Peyer's patch (tissue), 4 donors: ENCODE measurements around the gene GRIN3B. TPM values are rescaled to one million over a fixed set of nuclear protein-coding genes. Genes with fewer than 3 reads are reported as not detected.

Experiments
- DNase-seq, 3 donors: peaks; one replicate each; pipeline ENCODE4 v3.0.0-alpha.2; 2017 to 2019
- H3K27ac ChIP-seq, 4 donors: fragments of 200-600 bp; sonication (generic); one replicate each; pipeline ENCODE4 v1.5.1; 2016 to 2019
- H3K27me3 ChIP-seq, 2 donors: fragments of 200-600 bp; sonication (generic); one replicate each; pipeline ENCODE4 v1.5.1; 2019
- H3K36me3 ChIP-seq, 3 donors: fragments of 200-600 bp; sonication (generic); one replicate each; pipeline ENCODE4 v1.5.1; 2016 to 2019
- H3K4me1 ChIP-seq, 4 donors: fragments of 200-600 bp; sonication (generic); one replicate each; pipeline ENCODE4 v1.5.1; 2016 to 2019
- H3K4me3 ChIP-seq, 4 donors: fragments of 200-600 bp; sonication (generic); 1 replicate in 3 of 4; 2 replicates in 1 of 4; pipeline ENCODE4 v1.5.1; 2016 to 2019; ENCODE audit warnings: mild to moderate bottlenecking in 1 of 4
- H3K9me3 ChIP-seq, 4 donors: fragments of 200-600 bp; sonication (generic); one replicate each; pipeline ENCODE4 v1.5.1; 2016 to 2019; ENCODE audit warnings: mild to moderate bottlenecking in 1 of 4
- CTCF ChIP-seq, 6 experiments: fragments of 450-650 bp in 4 of 6; fragments of 200-600 bp in 2 of 6; sonication (generic) in 1 of 6; IDR thresholded peaks; one replicate each; pipeline ENCODE4 v1.5.1; 2017 to 2019; ENCODE audit warnings: antibody characterized with exemption in 6 of 6, mild to moderate bottlenecking in 3 of 6, moderate library complexity in 1 of 6
- POLR2A ChIP-seq, 2 donors: fragments of 450-650 bp; IDR thresholded peaks; one replicate each; pipeline ENCODE4 v1.5.1; 2017; ENCODE audit warnings: antibody characterized with exemption in 2 of 2, mild to moderate bottlenecking in 2 of 2, moderate library complexity in 2 of 2
- total RNA-seq, 4 donors: library from RNA; depleted of rRNA; stranded (reverse); fragments of >200 nt; gene quantifications; one replicate each; pipeline ENCODE4 v1.1.0, GENCODE V29; 2016

GRIN3B gene
- total RNA-seq, 4 donors from 2014 or later: not detected

GRCh38 chr19:1000591-1001537, 645 bp downstream of the GRIN3B start:
- TF ChIP-seq POLR2A (IDR thresholded peaks at IDR 0.05) (no peak), CTCF (IDR thresholded peaks at IDR 0.05) (no peak)
- no peaks in the 10 kb centered on the region for H3K9me3 ChIP-seq
- H3K36me3 ChIP-seq: no peaks in the 10 kb centered on the region
- H3K4me3 ChIP-seq: peak overlapping the region in 3 of 4 donors; percentile 19 to 31 (median 27)
- no peak for DNase-seq
- peaks cover 0 to 34% of the 10 kb centered on the region in 2 donors for H3K27me3 ChIP-seq
- peaks cover 0 to 28% (median 15%) of the 10 kb centered on the region in 4 donors for H3K4me1 ChIP-seq
- no peak overlapping the region for H3K27ac ChIP-seq

GRCh38 chr19:1001538-1002166, 1.4 kb downstream of the GRIN3B start:
- TF ChIP-seq CTCF (IDR thresholded peaks at IDR 0.05) (peak; percentile 64 to 93 (median 86)), POLR2A (IDR thresholded peaks at IDR 0.05) (no peak)
- Histone ChIP-seq H3K27me3 (peaks cover 0 to 27% of the 10 kb centered on the region in 2 donors), H3K36me3 (no peaks in the 10 kb centered on the region), H3K27ac (no peak overlapping the region), H3K4me1 (peaks cover 0 to 20% (median 11%) of the 10 kb centered on the region in 4 donors), H3K4me3 (no peak overlapping the region), H3K9me3 (no peaks in the 10 kb centered on the region)
- DNase-seq: peak; percentile 52 to 76 (median 74)

- no peak for TF ChIP-seq POLR2A (IDR thresholded peaks at IDR 0.05)
- Histone ChIP-seq H3K4me1 (peaks cover 0 to 20% (median 10%) of the 10 kb centered on the region in 4 donors), H3K36me3 (no peaks in the 10 kb centered on the region), H3K27me3 (peaks cover 0 to 27% of the 10 kb centered on the region in 2 donors), H3K9me3 (no peaks in the 10 kb centered on the region), H3K4me3 (no peak overlapping the region), H3K27ac (no peak overlapping the region)
- DNase-seq: no peak
Observed at GRCh38 chr19:1002600-1002999, 2.4 kb downstream of the GRIN3B start.

- peaks cover 0 to 20% of the 10 kb centered on the region in 2 donors for H3K27me3 ChIP-seq
- DNase-seq: no peak
- no peaks in the 10 kb centered on the region for H3K9me3 ChIP-seq
- H3K4me3 ChIP-seq: no peak overlapping the region
- no peak overlapping the region for H3K27ac ChIP-seq
- H3K36me3 ChIP-seq: no peaks in the 10 kb centered on the region
- H3K4me1 ChIP-seq: peaks cover 0 to 20% (median 10%) of the 10 kb centered on the region in 4 donors
- TF ChIP-seq CTCF (IDR thresholded peaks at IDR 0.05) (no peak), POLR2A (IDR thresholded peaks at IDR 0.05) (no peak)
Observed at GRCh38 chr19:1003283-1003682, 3.1 kb downstream of the GRIN3B start.

GRCh38 chr19:1004204-1004802, 4.1 kb downstream of the GRIN3B start:
- Histone ChIP-seq H3K4me3 (no peak overlapping the region), H3K4me1 (peaks cover 0 to 20% (median 10%) of the 10 kb centered on the region in 4 donors), H3K9me3 (no peaks in the 10 kb centered on the region), H3K36me3 (peaks cover 0 to 7% (median 0%) of the 10 kb centered on the region in 3 donors), H3K27me3 (peaks cover 0 to 13% of the 10 kb centered on the region in 2 donors), H3K27ac (no peak overlapping the region)
- TF ChIP-seq CTCF (IDR thresholded peaks at IDR 0.05) (no peak), POLR2A (IDR thresholded peaks at IDR 0.05) (no peak)
- DNase-seq: no peak
